DND-41 (cell line): ENCODE measurements around the gene RPN2.

Experiments used
- ATAC-seq: fragments of 200-7000 bp; cut with Tn5 transposase; 3 replicates; pipeline ENCODE4 v1.9.1; 2021; ENCODE audit warnings: low read depth; ENCODE audit not compliant: insufficient read depth
- DNase-seq: peaks from one replicate; pipeline ENCODE4 v3.0.0-alpha.2; 2020
- H2AFZ ChIP-seq: 2 replicates; pipeline ENCODE4 v1.6.0; 2012; ENCODE audit warnings: low read depth, low read length
- H3K27ac ChIP-seq: 2 replicates; pipeline ENCODE4 v1.5.1; 2012; ENCODE audit warnings: low read length, inconsistent platforms
- H3K27me3 ChIP-seq: fragments of 200-600 bp; sonication (generic); 2 replicates; pipeline ENCODE4 v1.6.0; 2012; ENCODE audit warnings: low read length, mild to moderate bottlenecking, inconsistent platforms; ENCODE audit not compliant: insufficient read depth, poor library complexity
- H3K36me3 ChIP-seq: 2 replicates; pipeline ENCODE4 v1.5.1; 2012; ENCODE audit warnings: low read length, inconsistent platforms; ENCODE audit not compliant: insufficient read depth
- H3K4me1 ChIP-seq: 2 replicates; pipeline ENCODE4 v1.5.1; 2012; ENCODE audit warnings: mild to moderate bottlenecking, low read length; ENCODE audit not compliant: insufficient read depth
- H3K4me2 ChIP-seq: 2 replicates; pipeline ENCODE4 v1.6.0; 2012; ENCODE audit warnings: mild to moderate bottlenecking, moderate library complexity, low read length, inconsistent platforms; ENCODE audit not compliant: insufficient read depth
- H3K4me3 ChIP-seq, 2 experiments: fragments of 200-600 bp in 1 of 2; shearing (Covaris generic) in 1 of 2; 2 replicates each; pipeline ENCODE4 v1.5.1; 2012 to 2016; ENCODE audit warnings: inconsistent platforms in 2 of 2, low read length in 2 of 2, mild to moderate bottlenecking in 2 of 2, low read depth in 1 of 2, moderate library complexity in 1 of 2
- H3K79me2 ChIP-seq: 2 replicates; pipeline ENCODE4 v1.6.0; 2012; ENCODE audit warnings: low read length, inconsistent platforms; ENCODE audit not compliant: insufficient read depth
- H3K9ac ChIP-seq: 2 replicates; pipeline ENCODE4 v1.6.0; 2012; ENCODE audit warnings: low read depth, mild to moderate bottlenecking, inconsistent platforms, low read length, moderate library complexity
- H3K9me3 ChIP-seq: 2 replicates; pipeline ENCODE4 v1.5.1; 2012; ENCODE audit warnings: low read length, moderate library complexity, mild to moderate bottlenecking, inconsistent platforms; ENCODE audit not compliant: insufficient read depth, severe bottlenecking
- H4K20me1 ChIP-seq: 2 replicates; pipeline ENCODE4 v1.6.0; 2012; ENCODE audit warnings: low read length; ENCODE audit not compliant: insufficient read depth
- EZH2 ChIP-seq: IDR thresholded peaks from 3 replicates; pipeline ENCODE4 v1.6.1; 2012; ENCODE audit warnings: borderline replicate concordance, low read depth, mild to moderate bottlenecking, moderate library complexity, low read length, inconsistent platforms; ENCODE audit not compliant: severe bottlenecking
- TF ChIP-seq, protein P1 (sequence below): IDR thresholded peaks from 2 replicates; pipeline ENCODE4 v1.5.1; 2012; ENCODE audit warnings: borderline replicate concordance, low read length, moderate library complexity, mild to moderate bottlenecking; ENCODE audit not compliant: poor library complexity, severe bottlenecking; ENCODE audit errors: extremely low read depth

The RPN2 gene

DNA sequence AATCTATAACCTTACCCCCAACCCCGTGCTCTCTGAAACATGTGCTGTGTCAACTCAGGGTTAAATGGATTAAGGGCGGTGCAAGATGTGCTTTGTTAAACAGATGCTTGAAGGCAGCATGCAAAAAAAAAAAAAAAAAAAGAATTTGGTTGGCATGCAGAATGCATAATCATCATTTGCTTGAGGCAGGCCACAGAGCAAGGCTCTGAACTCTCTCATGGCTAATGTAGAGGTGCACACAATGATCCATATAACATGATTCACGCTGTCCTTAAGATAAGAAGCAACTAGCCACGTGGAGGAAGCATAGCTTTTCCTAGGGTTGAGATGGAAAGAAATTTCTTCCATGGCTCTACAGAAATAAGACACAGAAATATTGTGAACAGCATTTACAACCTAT, 27.6 kb upstream of the RPN2 start:
- ATAC-seq (no peak), DNase-seq (no peak)
- Histone ChIP-seq H3K4me3 (no peak overlapping the region), H3K27ac (no peak overlapping the region), H3K79me2 (no peaks in the 10 kb centered on the region), H3K27me3 (no peaks in the 10 kb centered on the region), H4K20me1 (no peaks in the 10 kb centered on the region), H2AFZ (no peak overlapping the region), H3K9me3 (no peaks in the 10 kb centered on the region), H3K36me3 (no peaks in the 10 kb centered on the region), H3K4me1 (no peaks in the 10 kb centered on the region), H3K4me2 (no peak overlapping the region), H3K9ac (no peak overlapping the region)
- TF ChIP-seq, protein P1, sequence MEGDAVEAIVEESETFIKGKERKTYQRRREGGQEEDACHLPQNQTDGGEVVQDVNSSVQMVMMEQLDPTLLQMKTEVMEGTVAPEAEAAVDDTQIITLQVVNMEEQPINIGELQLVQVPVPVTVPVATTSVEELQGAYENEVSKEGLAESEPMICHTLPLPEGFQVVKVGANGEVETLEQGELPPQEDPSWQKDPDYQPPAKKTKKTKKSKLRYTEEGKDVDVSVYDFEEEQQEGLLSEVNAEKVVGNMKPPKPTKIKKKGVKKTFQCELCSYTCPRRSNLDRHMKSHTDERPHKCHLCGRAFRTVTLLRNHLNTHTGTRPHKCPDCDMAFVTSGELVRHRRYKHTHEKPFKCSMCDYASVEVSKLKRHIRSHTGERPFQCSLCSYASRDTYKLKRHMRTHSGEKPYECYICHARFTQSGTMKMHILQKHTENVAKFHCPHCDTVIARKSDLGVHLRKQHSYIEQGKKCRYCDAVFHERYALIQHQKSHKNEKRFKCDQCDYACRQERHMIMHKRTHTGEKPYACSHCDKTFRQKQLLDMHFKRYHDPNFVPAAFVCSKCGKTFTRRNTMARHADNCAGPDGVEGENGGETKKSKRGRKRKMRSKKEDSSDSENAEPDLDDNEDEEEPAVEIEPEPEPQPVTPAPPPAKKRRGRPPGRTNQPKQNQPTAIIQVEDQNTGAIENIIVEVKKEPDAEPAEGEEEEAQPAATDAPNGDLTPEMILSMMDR, result no peak
- no peak for TF ChIP-seq EZH2

DNA sequence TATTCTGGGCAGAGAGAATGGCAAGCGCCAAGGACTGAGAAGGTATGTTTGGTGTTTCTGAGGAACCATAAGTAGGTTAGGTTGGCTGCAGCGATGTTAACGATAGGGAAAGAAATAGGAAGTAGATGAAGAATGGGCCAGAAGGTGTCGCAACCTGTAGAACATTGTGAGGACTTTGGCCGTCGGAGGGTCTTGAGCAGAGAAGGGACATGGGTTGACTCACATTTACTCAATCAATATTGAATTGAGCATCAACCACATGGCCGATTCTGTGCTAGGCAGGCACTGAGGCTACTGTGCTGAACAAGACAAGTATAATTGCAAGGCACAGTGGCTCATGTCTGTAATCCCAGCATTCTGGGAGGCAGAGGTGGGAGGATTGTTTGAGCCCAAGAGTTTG, 26.8 kb upstream of the RPN2 start:
- Histone ChIP-seq H2AFZ (no peak overlapping the region), H3K27ac (no peak overlapping the region), H3K9ac (no peak overlapping the region), H3K27me3 (no peaks in the 10 kb centered on the region), H3K4me3 (no peak overlapping the region), H3K36me3 (no peaks in the 10 kb centered on the region), H3K4me1 (no peaks in the 10 kb centered on the region), H3K79me2 (no peaks in the 10 kb centered on the region), H3K4me2 (no peak overlapping the region), H4K20me1 (no peaks in the 10 kb centered on the region), H3K9me3 (no peaks in the 10 kb centered on the region)
- no peak for ATAC-seq
- no peak for DNase-seq
- TF ChIP-seq EZH2, result no peak
- TF ChIP-seq, protein P1, result no peak

DNA sequence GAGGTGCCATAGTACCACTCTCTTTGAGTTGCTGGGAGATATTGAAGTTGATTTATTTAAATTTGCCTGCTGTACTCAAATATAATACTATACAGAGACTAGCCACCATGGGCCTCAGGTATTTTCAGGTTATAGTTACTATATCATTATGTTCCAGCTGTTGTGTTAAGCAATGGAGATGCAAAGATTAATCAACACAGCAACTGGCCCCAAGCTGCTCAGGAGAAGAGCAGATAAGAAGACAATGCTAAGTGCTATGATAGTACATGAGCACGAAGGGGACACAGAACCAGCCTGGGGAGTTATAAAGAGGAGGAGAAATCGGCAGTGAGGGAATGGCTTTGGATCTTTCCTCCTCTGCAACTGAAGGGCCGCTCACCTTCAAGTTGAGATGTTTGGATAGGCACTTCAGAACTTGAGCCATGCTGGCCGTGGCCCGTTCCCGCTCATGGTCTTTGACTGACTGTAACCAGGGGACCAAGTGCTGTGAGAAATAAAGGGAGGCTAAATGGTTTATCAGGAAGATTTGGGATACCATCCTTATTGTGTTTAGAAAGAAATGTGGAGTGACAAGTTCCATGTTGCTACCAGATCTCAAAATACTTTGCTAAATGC, 24.3 kb upstream of the RPN2 start:
- Histone ChIP-seq H3K9me3 (no peaks in the 10 kb centered on the region), H3K36me3 (no peaks in the 10 kb centered on the region), H4K20me1 (no peaks in the 10 kb centered on the region), H3K4me2 (no peak overlapping the region), H3K27me3 (no peaks in the 10 kb centered on the region), H3K79me2 (no peaks in the 10 kb centered on the region), H3K4me3 (no peak overlapping the region), H2AFZ (no peak overlapping the region), H3K4me1 (no peaks in the 10 kb centered on the region), H3K9ac (no peak overlapping the region), H3K27ac (no peak overlapping the region)
- no peak for DNase-seq
- ATAC-seq, result no peak
- TF ChIP-seq, protein P1, result no peak
- TF ChIP-seq EZH2, result no peak
